GM12878 (cell line): ENCODE data around the gene PARP15. TPM values are rescaled to one million over a fixed set of nuclear protein-coding genes. Genes with fewer than 3 reads are reported as not detected.

ENCODE experiments used
- ATAC-seq: fragments of 200-7000 bp; cut with Tn5 transposase; 3 replicates; pipeline ENCODE4 v1.9.1; 2020; ENCODE audit warnings: mild to moderate bottlenecking, moderate library complexity
- BruUV-seq: library from RNA; stranded (reverse); fragments of 400-500 nt; replicated peaks from 2 replicates; lab custom pipeline; 2021; lab: Mats Ljungman, UMichigan
- CTCF ChIA-PET: fragments of 300-600 bp; sonication (Branson Sonifier 250); formaldehyde crosslinking; extraction: SDS; loops from one replicate; lab custom pipeline; 2021; ENCODE audit warnings: inconsistent platforms; lab: Yijun Ruan, JAX
- POLR2A ChIA-PET: fragments of 350-600 bp; formaldehyde crosslinking; extraction: SDS; loops from one replicate; lab custom pipeline; 2021; ENCODE audit warnings: inconsistent platforms; lab: Charles Lee
- RAD21 ChIA-PET: fragments of 300-600 bp; sonication (Branson Sonifier 250); formaldehyde crosslinking; loops from one replicate; lab custom pipeline; 2023; ENCODE audit warnings: antibody characterized with exemption; ENCODE audit not compliant: unreplicated experiment; lab: Charles Lee
- SMC1A ChIA-PET: fragments of 300-600 bp; sonication (Branson Sonifier 250); formaldehyde crosslinking; loops from one replicate; lab custom pipeline; 2023; ENCODE audit not compliant: unreplicated experiment, uncharacterized antibody; lab: Charles Lee
- DNase-seq: peaks from one replicate; pipeline ENCODE4 v3.0.0-alpha.2; 2011; ENCODE audit warnings: low read depth, low spot score
- FAIRE-seq: peaks from 3 replicates; lab custom pipeline; 2011; peaks lifted over from hg19 to GRCh38; lab: Jason Lieb, UNC
- H2AFZ ChIP-seq: 2 replicates; pipeline ENCODE4 v1.6.0; 2011; ENCODE audit warnings: low read depth, low read length, control low read depth; ENCODE audit not compliant: control insufficient read depth
- H3K27ac ChIP-seq: 2 replicates; pipeline ENCODE4 v1.5.1; 2011; ENCODE audit warnings: control low read depth; ENCODE audit not compliant: control insufficient read depth, insufficient read depth
- H3K27me3 ChIP-seq, 2 experiments: replicated peaks in 1 of 2; 2 replicates each; pipeline versions ENCODE4 v1.6.0 to v1.6.1; 2011; ENCODE audit warnings: low read length in 1 of 2; ENCODE audit not compliant: control insufficient read depth in 2 of 2, insufficient read depth in 2 of 2
- H3K36me3 ChIP-seq, 2 experiments: 2 replicates each; pipeline ENCODE4 v1.5.1; 2011; ENCODE audit warnings: low read length in 1 of 2; ENCODE audit not compliant: control insufficient read depth in 2 of 2, insufficient read depth in 2 of 2
- H3K4me1 ChIP-seq: 2 replicates; pipeline ENCODE4 v1.6.1; 2011; ENCODE audit warnings: mild to moderate bottlenecking, low read length, moderate library complexity, mixed read lengths; ENCODE audit not compliant: control insufficient read depth, insufficient read depth
- H3K4me2 ChIP-seq: 2 replicates; pipeline ENCODE4 v1.6.0; 2011; ENCODE audit warnings: control low read depth; ENCODE audit not compliant: control insufficient read depth, insufficient read depth
- H3K4me3 ChIP-seq: fragments of 200-600 bp; sonication (generic); 2 replicates; pipeline ENCODE4 v1.5.1; 2016
- H3K79me2 ChIP-seq: 2 replicates; pipeline ENCODE4 v1.6.0; 2011; ENCODE audit warnings: low read length; ENCODE audit not compliant: control insufficient read depth, insufficient read depth
- H3K9ac ChIP-seq: 2 replicates; pipeline ENCODE4 v1.8.0; 2011; ENCODE audit warnings: low read length, control low read depth, mixed read lengths; ENCODE audit not compliant: control insufficient read depth, insufficient read depth
- H3K9me3 ChIP-seq: replicated peaks from 3 replicates; pipeline ENCODE4 v1.5.1; 2011; ENCODE audit warnings: mild to moderate bottlenecking, low read length; ENCODE audit not compliant: control insufficient read depth, insufficient read depth
- H4K20me1 ChIP-seq: 2 replicates; pipeline ENCODE4 v1.6.0; 2011; ENCODE audit not compliant: control insufficient read depth, insufficient read depth
- BACH1 ChIP-seq: fragments of 450-650 bp; IDR thresholded peaks from 2 replicates; pipeline ENCODE4 v1.6.1; 2017; ENCODE audit warnings: mild to moderate bottlenecking, borderline replicate concordance
- CHD4 ChIP-seq: fragments of 200-600 bp; sonication (generic); IDR thresholded peaks from 2 replicates; pipeline ENCODE4 v1.6.1; 2016; ENCODE audit warnings: mild to moderate bottlenecking
- EP300 ChIP-seq, 2 experiments: fragments of 150-350 bp in 1 of 2; IDR thresholded peaks; 2 replicates each; pipeline ENCODE4 v1.6.1; 2011 to 2012; ENCODE audit warnings: low read depth in 2 of 2, low read length in 2 of 2, borderline replicate concordance in 1 of 2, improper control_type of control experiment in 1 of 2, inconsistent platforms in 1 of 2; ENCODE audit not compliant: control insufficient read depth in 1 of 2
- FOS ChIP-seq: IDR thresholded peaks from 3 replicates; pipeline ENCODE4 v1.6.1; 2011; ENCODE audit warnings: borderline replicate concordance; ENCODE audit not compliant: insufficient read length; ENCODE audit errors: extremely low read depth
- MYB ChIP-seq: fragments of 150-350 bp; IDR thresholded peaks from 2 replicates; pipeline ENCODE4 v1.6.1; 2014; ENCODE audit warnings: mild to moderate bottlenecking, low read depth, low read length, borderline replicate concordance
- RFX5 ChIP-seq: IDR thresholded peaks from 2 replicates; pipeline ENCODE4 v1.6.1; 2011; ENCODE audit warnings: low read depth, low read length, improper control_type of control experiment
- USF1 ChIP-seq: IDR thresholded peaks from 2 replicates; pipeline ENCODE4 v1.6.1; 2011; ENCODE audit warnings: borderline replicate concordance, low read depth, mild to moderate bottlenecking, moderate library complexity, mixed read lengths, low read length; ENCODE audit not compliant: insufficient read depth; ENCODE audit errors: extremely low read length
- ZBTB40 ChIP-seq: fragments of 450-650 bp; IDR thresholded peaks from 2 replicates; pipeline ENCODE4 v1.6.1; 2016; ENCODE audit warnings: mild to moderate bottlenecking, moderate library complexity, borderline replicate concordance
- WGBS: methylation state at CpG from one replicate; pipeline ENCODE4 v1.1.6; 2016; ENCODE audit warnings: low lambda C conversion rate; ENCODE audit not compliant: insufficient replicate concordance, insufficient coverage; ENCODE audit errors: missing lambda C conversion rate; 5-methylcytosine and 5-hydroxymethylcytosine counted together
- in situ Hi-C: fragments of 300-500 bp; cut with MboI; formaldehyde crosslinking; loops from 9 replicates; pipeline ENCODE4 v1.14.3; 2018; ENCODE audit warnings: mixed read lengths
- intact Hi-C: fragments of 100-400 bp; cut with micrococcal nuclease; formaldehyde crosslinking; loops from one replicate; pipeline ENCODE4 v1.14.2; 2022; ENCODE audit not compliant: unreplicated experiment
- polyA plus RNA-seq, 11 experiments: library from polyadenylated mRNA; depleted of rRNA in 4 of 11; unstranded in 6 of 11; stranded (reverse) in 5 of 11; fragments of >200 nt; fragmentation: Nextera tagmentation in 4 of 11; fragmentation: Illumina TruSeq in 1 of 11; extraction: Ambion mirVana in 4 of 11; extraction: Trizol in 1 of 11; gene quantifications; 1 replicate in 1 of 11; 2 replicates in 10 of 11; pipeline versions ENCODE4 v1.2.1 to v1.2.3, GENCODE V29; 2011 to 2016; ENCODE audit warnings: inconsistent platforms in 2 of 11, missing spikeins in 2 of 11, low read depth in 1 of 11
- total RNA-seq, 4 experiments: library from RNA; depleted of rRNA in 3 of 4; stranded (reverse); fragments of >200 nt in 3 of 4; fragmentation: Illumina TruSeq in 1 of 4; extraction: Trizol in 1 of 4; gene quantifications; 2 replicates each; pipeline versions ENCODE4 v1.2.1 to v1.2.3, GENCODE V29; 2013 to 2021
- TF ChIP-seq, protein P1 (sequence below): IDR thresholded peaks from 2 replicates; pipeline ENCODE4 v1.6.1; 2012; ENCODE audit warnings: low read depth, low read length, improper control_type of control experiment
- TF ChIP-seq, protein P2 (sequence below): IDR thresholded peaks from 2 replicates; pipeline ENCODE4 v1.6.1; 2012; ENCODE audit warnings: mild to moderate bottlenecking, low read depth, low read length
- TF ChIP-seq, protein P3 (sequence below): fragments of 450-650 bp; IDR thresholded peaks from 2 replicates; pipeline ENCODE4 v1.6.1; 2017; ENCODE audit warnings: mild to moderate bottlenecking

Gene PARP15
- total and polyA plus RNA-seq, 10 of the 15 experiments (the other 5 are each of a cell fraction or from before 2014, with no cell fraction given): 9.0 to 234 (median 36.3) TPM

- intact Hi-C loops: no loop called here
Observed at GRCh38 chr3:122548076-122548475, 29.4 kb upstream of the PARP15 start.

More at GRCh38 chr3:122548076-122548475, 29.4 kb upstream of the PARP15 start:
- FAIRE-seq (no peak), ATAC-seq (no peak), DNase-seq (no peak)
- SMC1A ChIA-PET: interaction anchor here (0.7 to 4.7 kb wide), 9 partner anchors 9 to 308 kb away, joined by 3 to 27 read pairs (median 3); no protein-coding TSS in a partner anchor
- in situ Hi-C loops: no loop called here
- H2AFZ ChIP-seq: no peak overlapping the region
- H4K20me1 ChIP-seq: no peaks in the 10 kb centered on the region
- no peak overlapping the region for H3K4me2 ChIP-seq
- peaks cover 2 to 16% of the 10 kb centered on the region in 2 experiments; a peak in 3 of 4 replicates for H3K36me3 ChIP-seq
- H3K4me1 ChIP-seq: no peaks in the 10 kb centered on the region
- H3K4me3 ChIP-seq: no peak overlapping the region
- H3K27ac ChIP-seq: no peak overlapping the region
- CTCF ChIA-PET: interaction anchor here (0.5 to 1.7 kb wide), 5 partner anchors 11 to 157 kb away, joined by 3 to 8 read pairs (median 7); no protein-coding TSS in a partner anchor
- TF ChIP-seq FOS (no peak), CHD4 (no peak), USF1 (no peak), RFX5 (no peak), MYB (no peak), ZBTB40 (no peak), EP300 (IDR thresholded peaks at IDR 0.05; ENCODE audit: borderline replicate concordance in 1 of 2, control insufficient read depth in 1 of 2, low read depth in 2 of 2, low read length in 2 of 2) (no peak), BACH1 (no peak)
- TF ChIP-seq, protein P1, sequence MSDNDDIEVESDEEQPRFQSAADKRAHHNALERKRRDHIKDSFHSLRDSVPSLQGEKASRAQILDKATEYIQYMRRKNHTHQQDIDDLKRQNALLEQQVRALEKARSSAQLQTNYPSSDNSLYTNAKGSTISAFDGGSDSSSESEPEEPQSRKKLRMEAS: no peak
- TF ChIP-seq, protein P2, sequence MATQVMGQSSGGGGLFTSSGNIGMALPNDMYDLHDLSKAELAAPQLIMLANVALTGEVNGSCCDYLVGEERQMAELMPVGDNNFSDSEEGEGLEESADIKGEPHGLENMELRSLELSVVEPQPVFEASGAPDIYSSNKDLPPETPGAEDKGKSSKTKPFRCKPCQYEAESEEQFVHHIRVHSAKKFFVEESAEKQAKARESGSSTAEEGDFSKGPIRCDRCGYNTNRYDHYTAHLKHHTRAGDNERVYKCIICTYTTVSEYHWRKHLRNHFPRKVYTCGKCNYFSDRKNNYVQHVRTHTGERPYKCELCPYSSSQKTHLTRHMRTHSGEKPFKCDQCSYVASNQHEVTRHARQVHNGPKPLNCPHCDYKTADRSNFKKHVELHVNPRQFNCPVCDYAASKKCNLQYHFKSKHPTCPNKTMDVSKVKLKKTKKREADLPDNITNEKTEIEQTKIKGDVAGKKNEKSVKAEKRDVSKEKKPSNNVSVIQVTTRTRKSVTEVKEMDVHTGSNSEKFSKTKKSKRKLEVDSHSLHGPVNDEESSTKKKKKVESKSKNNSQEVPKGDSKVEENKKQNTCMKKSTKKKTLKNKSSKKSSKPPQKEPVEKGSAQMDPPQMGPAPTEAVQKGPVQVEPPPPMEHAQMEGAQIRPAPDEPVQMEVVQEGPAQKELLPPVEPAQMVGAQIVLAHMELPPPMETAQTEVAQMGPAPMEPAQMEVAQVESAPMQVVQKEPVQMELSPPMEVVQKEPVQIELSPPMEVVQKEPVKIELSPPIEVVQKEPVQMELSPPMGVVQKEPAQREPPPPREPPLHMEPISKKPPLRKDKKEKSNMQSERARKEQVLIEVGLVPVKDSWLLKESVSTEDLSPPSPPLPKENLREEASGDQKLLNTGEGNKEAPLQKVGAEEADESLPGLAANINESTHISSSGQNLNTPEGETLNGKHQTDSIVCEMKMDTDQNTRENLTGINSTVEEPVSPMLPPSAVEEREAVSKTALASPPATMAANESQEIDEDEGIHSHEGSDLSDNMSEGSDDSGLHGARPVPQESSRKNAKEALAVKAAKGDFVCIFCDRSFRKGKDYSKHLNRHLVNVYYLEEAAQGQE: no peak
- TF ChIP-seq, protein P3, sequence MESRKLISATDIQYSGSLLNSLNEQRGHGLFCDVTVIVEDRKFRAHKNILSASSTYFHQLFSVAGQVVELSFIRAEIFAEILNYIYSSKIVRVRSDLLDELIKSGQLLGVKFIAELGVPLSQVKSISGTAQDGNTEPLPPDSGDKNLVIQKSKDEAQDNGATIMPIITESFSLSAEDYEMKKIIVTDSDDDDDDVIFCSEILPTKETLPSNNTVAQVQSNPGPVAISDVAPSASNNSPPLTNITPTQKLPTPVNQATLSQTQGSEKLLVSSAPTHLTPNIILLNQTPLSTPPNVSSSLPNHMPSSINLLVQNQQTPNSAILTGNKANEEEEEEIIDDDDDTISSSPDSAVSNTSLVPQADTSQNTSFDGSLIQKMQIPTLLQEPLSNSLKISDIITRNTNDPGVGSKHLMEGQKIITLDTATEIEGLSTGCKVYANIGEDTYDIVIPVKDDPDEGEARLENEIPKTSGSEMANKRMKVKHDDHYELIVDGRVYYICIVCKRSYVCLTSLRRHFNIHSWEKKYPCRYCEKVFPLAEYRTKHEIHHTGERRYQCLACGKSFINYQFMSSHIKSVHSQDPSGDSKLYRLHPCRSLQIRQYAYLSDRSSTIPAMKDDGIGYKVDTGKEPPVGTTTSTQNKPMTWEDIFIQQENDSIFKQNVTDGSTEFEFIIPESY: no peak
- no peaks in the 10 kb centered on the region for H3K27me3 ChIP-seq
- H3K9me3 ChIP-seq: no peaks in the 10 kb centered on the region
- no TSS peak for BruUV-seq
- 97% methylated on average over 3 of the region's 3 CpGs for WGBS
- H3K9ac ChIP-seq: no peak overlapping the region
- POLR2A ChIA-PET: interaction anchor here (0.6 to 1.1 kb wide), 2 partner anchors 36 to 301 kb away, joined by 3 to 4 read pairs; no protein-coding TSS in a partner anchor
- no peaks in the 10 kb centered on the region for H3K79me2 ChIP-seq
- RAD21 ChIA-PET: interaction anchor here (1.1 to 1.7 kb wide), 3 partner anchors 88 to 999 kb away, joined by 3 read pairs; no protein-coding TSS in a partner anchor
